Neural progenitor cell (in vitro differentiated cells): ENCODE measurements around the gene NR2F1-AS1.

Experiments
- CTCF ChIP-seq: fragments of 200-600 bp; sonication (generic); IDR thresholded peaks from 2 replicates; pipeline ENCODE4 v1.5.1; 2017; ENCODE audit warnings: antibody characterized with exemption, mild to moderate bottlenecking
- EZH2 ChIP-seq: fragments of 200-600 bp; sonication (generic); IDR thresholded peaks from 2 replicates; pipeline ENCODE4 v1.6.1; 2017; ENCODE audit warnings: antibody characterized with exemption, mild to moderate bottlenecking, moderate library complexity
- EZH2phosphoT487 ChIP-seq: fragments of 200-600 bp; sonication (generic); IDR thresholded peaks from 2 replicates; pipeline ENCODE4 v1.6.1; 2017; ENCODE audit warnings: antibody characterized with exemption

DNA sequence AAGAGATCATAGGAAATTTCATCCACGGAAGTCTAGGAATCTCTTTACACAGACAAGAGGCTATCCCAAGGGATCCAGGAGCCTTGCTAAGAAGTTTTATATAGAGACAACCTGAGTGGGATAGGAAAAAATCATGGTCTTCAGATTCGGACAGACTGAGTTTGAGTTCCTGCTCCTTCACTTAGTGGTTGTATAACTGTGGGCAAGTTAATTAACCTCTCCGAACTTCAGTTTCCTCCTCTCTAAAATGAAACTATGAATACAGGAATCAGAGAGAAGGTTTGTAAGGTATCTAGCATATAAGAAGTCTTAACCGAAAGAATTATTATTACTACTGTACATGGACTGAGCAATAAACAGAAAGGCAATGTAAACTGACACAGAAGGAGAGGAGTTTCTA, 35.1 kb downstream of the NR2F1-AS1 start:
- TF ChIP-seq CTCF = no peak
- TF ChIP-seq EZH2 = no peak
- no peak for TF ChIP-seq EZH2phosphoT487
